ENCODE measurements around the gene SSC5D.

DNA sequence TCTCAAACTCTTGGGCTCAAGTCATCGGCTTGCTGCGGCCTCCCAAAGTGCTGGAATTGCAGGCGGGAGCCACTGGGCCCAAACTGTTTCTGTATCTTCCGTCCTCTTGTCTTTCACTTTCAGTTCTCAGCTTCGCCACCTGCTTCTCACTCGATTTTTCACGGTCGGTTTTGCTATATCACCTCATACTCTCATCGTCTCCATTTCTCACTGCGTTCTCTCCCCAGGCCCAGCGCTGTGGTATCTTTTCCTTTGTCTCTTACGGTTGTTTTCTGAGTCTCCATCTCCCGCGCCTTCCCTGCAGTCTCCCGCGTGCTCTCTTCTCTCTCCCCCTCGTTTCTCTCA, 14.9 kb downstream of the SSC5D start:
- TF ChIP-seq CTCF (conservative IDR thresholded peaks at IDR 0.05; ENCODE audit: low read length) (no peak), EZH2phosphoT487 (IDR thresholded peaks at IDR 0.05; ENCODE audit: borderline replicate concordance, low read depth, low read length) (no peak)

Measured in OCI-LY7 (cell line).